GM21515 (cell line): ENCODE measurements around the gene GPR82.
"Not testable (repeated sequence)": the region's sequence is repeated elsewhere in the genome, so short reads cannot be mapped to it uniquely, and the experiment has no call there.

Source experiments
- ATAC-seq: cut with Tn5 transposase; IDR thresholded peaks from one replicate; pipeline ENCODE4 v1.9.1; 2021; ENCODE audit not compliant: unreplicated experiment

Gene GPR82

GRCh38 chrX:41723826-41724225 lies at the start of gene GPR82:
Gene GPR82 (plus strand): TSS chrX:41724181. CDS start chrX:41727027, 2,846 bp downstream.
- ATAC-seq: no peak

DNA sequence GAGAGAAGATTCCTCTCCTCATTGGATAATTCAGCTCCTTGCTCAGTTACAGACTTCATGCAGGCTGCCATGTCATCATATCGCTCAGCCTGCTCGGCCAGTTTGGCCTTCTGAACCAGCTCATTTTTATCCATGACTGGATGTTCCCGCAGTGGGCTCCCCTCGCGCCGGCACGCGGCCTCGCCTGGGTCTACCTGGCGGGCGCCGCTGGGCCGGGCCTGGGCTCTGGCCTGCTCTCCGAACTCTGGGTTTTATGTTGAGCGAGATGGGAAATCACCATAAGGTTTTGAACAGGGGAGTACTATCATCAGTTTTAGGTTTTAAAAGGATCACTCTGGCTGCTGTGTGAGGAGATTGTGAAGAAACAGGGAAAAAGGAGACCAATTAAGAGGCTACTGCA lies 47.6 kb upstream of the GPR82 start:
- not testable (repeated sequence) for ATAC-seq

DNA sequence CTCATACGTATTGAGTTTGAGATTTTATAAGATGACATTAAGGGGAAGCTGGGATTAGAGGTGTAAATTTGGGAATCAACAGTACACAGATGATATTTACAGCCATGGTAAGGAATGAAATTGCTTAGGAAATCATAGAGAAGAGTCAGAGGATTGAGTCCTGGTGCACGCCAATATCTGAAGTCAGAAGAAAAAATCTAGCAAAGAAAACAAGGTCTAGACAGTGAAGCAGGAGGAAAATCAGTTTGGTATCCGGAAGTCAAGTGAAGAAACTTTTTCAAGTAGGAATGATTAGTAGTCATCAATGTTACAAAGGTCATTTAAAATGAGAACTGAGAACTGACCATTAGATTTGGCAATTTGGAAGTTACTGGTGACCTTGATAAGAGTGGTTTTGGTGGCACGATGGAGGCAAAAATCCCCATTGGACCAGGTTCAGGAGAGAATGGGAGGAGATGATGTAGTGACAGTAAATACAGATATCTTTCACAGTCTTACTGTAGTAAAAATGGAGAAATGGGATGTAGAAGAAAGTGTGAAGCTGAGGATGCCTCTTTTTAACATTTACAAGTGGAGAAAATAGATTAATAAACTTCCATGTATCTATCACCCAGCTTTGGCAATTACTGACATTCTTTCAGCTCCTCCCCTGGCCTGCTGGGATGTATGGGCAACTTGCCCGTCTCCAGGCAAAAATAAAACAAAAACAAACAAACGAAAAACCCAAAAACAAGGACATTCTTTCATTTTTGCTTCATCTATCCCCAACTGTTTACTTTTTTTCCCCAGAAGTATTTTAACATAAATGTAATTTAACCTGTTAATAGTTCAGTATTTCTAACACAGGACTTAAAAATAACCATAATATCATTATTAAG lies 46.6 kb upstream of the GPR82 start:
- no peak for ATAC-seq

DNA sequence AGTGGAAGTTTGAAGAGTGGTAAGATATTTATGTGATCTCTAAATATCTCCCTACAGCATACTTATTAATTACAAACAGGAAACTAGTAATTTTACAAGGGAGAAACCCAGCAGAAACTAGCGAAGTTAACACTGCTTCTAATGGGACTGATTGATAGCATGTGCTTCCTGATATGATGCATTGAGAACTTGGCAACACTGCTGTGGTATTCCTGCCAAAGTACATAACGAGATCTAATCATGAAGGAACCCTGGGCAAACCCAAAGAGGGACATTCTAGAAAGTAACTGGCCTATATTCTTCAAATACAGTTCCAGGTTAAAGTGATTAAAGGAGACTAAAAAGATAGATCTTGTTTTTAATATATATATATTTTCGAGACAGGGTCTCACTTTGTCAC lies 39.8 kb upstream of the GPR82 start:
- ATAC-seq: no peak

- no peak for ATAC-seq
Measured at GRCh38 chrX:41684940-41685339, 39.0 kb upstream of the GPR82 start.

GRCh38 chrX:41686788-41687187 lies 37.2 kb upstream of the GPR82 start:
- no peak for ATAC-seq

- ATAC-seq: no peak
Measured at GRCh38 chrX:41688156-41688555, 35.8 kb upstream of the GPR82 start.

- ATAC-seq: no peak
Measured at GRCh38 chrX:41688835-41689234, 35.1 kb upstream of the GPR82 start, which contains the start of gene GPR34. Gene GPR34 (plus strand): TSS chrX:41688973. CDS start chrX:41695634, 6,661 bp downstream.

DNA sequence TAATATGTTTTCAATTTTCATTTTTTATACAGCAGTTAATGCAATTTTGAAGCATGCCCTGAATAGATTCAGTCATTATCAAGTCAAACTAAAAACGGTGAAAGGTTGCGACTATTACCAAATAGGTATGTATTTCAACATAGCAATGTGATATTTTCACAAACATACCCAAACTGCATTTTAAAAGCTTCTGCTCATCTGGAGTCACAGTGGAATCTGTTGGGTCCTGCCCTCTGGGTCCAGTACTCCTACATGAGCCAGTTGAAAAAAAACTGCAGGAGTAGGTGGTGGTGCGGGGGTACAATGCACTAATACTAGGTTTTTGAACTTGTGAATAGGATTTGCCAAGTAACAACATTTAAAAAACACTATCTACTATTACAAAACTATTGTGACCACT lies 34.3 kb upstream of the GPR82 start:
- ATAC-seq: no peak

DNA sequence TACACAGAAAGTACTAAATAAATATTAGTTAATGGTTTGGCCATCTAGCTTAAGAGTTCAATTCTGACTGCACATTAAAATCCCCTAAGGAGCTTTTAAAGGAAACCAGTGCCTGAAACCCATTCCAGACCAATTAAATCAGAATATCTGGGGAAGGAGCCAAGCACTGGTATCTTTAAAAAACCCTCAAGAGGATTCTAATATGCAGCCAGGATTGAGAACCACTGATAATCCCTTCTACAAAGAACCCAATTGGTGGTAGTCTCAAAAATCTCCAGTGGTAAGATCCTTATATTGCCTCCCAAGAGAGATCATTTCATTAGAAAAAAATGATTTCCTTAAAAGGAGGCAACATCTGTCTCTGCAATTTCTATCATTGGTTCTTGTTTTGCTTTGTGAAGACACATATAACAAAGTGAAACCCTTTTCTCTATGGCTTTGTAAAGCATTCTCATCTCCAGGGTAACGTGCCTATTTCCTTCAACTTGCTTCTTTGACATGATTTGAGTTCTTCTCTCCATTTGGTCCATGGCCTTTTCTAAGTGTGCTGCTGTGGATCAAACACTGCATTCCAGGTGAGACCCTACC lies 31.7 kb upstream of the GPR82 start:
- ATAC-seq: no peak

GRCh38 chrX:41693024-41693423 lies 31.0 kb upstream of the GPR82 start:
- ATAC-seq: no peak

DNA sequence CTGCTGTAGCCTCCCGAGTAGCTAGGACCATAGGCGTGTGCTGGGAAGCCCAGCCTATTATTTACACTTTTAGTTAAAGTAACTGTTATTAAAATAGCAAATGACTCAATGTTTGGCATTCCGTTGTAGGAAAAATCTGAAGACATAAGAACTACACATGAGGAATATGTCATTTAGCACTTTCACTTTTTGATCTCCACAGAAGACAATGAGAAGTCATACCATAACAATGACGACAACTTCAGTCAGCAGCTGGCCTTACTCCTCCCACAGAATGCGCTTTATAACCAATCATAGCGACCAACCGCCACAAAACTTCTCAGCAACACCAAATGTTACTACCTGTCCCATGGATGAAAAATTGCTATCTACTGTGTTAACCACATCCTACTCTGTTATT lies 28.6 kb upstream of the GPR82 start:
- ATAC-seq: no peak

- no peak for ATAC-seq
Measured at GRCh38 chrX:41703574-41704029, 20.4 kb upstream of the GPR82 start.

DNA sequence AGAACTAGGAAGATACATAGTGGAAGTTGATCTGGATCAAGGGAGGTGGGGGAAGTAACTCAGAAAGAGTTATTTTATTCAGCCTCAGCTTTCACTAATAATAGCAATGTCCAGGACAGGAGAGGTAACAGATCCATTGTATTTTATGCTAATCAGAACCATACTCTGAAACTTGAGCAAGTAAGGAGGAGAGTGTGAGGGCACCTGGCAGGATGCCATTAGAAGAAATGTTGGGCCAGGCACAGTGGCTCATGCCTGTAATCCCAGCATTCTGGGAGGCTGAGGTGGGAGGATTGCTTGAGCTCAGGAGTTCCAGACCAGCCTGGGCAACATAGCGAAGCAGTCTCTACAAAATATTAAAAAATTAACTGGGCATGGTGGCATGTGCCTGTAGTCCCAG lies 18.9 kb upstream of the GPR82 start:
- ATAC-seq: no peak

DNA sequence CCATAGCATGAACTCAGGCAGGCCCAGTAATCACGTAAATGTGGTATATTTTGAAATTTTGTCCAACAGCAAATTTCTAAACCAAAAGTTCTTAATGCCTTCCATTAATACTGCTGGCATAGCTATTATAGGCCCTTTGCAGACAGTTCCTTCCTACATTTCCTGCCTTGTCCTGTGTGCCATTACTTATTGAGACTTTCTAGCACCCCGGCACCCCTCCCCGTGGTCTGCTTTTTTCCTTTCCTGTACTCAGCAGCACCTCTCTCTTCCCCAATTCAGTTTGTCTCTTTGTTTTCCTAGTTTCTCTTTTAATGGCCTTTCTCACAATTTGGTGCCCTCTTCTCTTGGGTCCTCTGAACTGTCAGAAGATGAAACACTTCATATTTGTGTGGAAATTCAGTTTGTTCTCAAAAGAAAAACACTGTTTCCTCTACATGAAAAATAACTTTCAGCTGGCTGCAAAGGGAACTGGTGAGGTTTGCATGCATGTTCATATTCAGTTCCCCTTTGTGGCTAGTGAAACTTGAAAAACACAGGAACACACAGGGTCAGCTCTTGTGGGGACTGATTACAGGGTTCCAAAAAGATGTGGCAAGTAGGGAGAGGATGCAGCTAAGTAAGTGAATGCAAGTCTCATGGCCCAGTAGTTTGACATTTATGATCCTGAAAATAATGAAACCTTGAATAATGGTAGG lies 18.2 kb upstream of the GPR82 start:
- peak; percentile 90 for ATAC-seq

DNA sequence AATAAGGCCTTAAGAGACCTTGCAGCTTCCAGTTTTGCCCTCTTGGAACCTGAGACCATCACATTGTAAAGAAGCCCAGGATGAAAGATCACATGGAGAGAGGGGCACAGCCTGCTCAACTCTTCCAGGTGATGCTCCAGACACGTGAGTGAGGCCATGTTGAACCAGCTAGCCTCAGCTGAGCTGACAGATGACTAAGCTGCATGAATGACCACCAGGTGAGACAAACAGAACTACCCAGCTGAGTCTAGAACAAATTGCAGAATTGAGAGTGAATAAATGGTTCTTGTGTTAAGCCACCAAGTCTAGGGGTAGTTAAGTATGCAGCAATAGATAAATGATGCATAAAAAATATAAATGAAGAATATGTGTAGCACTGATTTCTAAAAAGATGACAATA lies 16.8 kb upstream of the GPR82 start:
- no peak for ATAC-seq

GRCh38 chrX:41708486-41708885 lies 15.5 kb upstream of the GPR82 start:
- ATAC-seq: no peak

- ATAC-seq: no peak
Measured at GRCh38 chrX:41711021-41711667, 12.8 kb upstream of the GPR82 start.

DNA sequence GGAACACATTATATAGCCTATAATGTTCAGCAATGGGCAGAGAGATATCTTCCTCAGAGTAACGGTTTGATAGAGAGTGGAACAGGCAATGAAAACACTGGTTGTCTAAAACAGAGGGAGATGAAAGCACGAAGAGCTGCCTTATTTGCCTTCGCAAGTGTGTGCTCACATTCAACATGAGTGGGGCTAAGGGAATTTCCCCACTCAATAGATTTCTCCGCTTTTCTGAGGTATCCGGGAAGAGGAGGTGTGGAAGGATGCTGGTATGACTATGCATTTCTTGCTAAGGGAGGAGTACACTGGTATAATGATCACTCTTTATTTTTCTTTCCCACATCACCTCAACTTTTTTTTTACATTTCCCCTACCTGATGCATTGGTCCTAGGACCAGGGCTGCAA lies 7.8 kb upstream of the GPR82 start:
- ATAC-seq: no peak

DNA sequence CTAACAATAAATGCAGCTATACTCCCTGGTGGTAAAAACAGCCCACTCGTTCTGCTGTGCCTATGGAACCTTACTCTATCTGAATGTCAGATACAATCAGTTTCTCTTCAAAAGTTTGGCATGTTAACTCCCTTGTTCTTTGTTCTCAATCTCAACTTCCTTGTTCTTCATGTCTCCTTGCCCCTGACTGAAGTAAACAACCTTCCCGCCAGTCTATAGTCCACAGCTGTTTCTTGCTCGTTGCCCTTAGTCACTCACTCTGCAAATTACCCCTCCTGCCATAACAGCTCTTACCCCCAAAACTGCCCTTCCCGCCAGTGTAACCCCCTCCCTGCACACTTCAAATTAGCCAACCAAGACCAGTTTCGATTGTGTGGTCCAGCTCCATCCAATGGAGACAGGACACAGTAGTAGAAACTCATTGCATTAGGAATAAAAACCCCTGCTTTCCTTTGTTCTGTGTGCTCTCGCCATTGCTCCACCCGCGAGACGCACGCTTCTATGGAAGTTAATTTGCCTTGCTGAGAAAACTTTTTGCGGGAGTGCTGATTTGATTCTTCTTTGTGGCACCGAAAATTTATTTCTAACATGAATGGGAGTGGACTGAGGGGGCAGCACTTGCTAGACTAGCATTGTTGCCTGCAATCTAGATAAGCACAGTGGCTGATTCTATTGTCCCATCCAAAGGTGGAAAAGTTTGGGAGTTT lies 7.1 kb upstream of the GPR82 start:
- no peak for ATAC-seq
